Inferior parietal cortex (tissue), 1 donor: ENCODE data around the gene ZDHHC23.

Experiments
- DNase-seq: peaks from one replicate; pipeline ENCODE4 v3.0.0-alpha.2; 2016; ENCODE audit errors: extremely low spot score

Gene ZDHHC23

GRCh38 chr3:113947372-113948014, at the start of gene ZDHHC23:
Gene ZDHHC23 (plus strand): TSS chr3:113948013. CDS start chr3:113948803, 790 bp downstream.
- DNase-seq: peak; percentile 28

GRCh38 chr3:113898892-113899291, 48.9 kb upstream of the ZDHHC23 start:
- no peak for DNase-seq

- DNase-seq: no peak
Measured at GRCh38 chr3:113906568-113907140, 41.2 kb upstream of the ZDHHC23 start.

- DNase-seq: no peak
Measured at GRCh38 chr3:113908133-113908532, 39.7 kb upstream of the ZDHHC23 start.

GRCh38 chr3:113910966-113911365, 36.8 kb upstream of the ZDHHC23 start:
- DNase-seq: no peak

GRCh38 chr3:113912552-113913236, 35.1 kb upstream of the ZDHHC23 start:
- DNase-seq: peak; percentile 58

GRCh38 chr3:113914646-113915045, 33.2 kb upstream of the ZDHHC23 start:
- no peak for DNase-seq

GRCh38 chr3:113927556-113927955, 20.3 kb upstream of the ZDHHC23 start:
- DNase-seq: no peak

- DNase-seq: no peak
Measured at GRCh38 chr3:113946831-113947230, 982 bp upstream of the ZDHHC23 start.

GRCh38 chr3:113948015-113948917, 453 bp downstream of the ZDHHC23 start:
- DNase-seq: no peak

GRCh38 chr3:113952921-113953320, 5.1 kb downstream of the ZDHHC23 start:
- DNase-seq: no peak

- DNase-seq: no peak
Measured at GRCh38 chr3:113953677-113954076, 5.9 kb downstream of the ZDHHC23 start.

GRCh38 chr3:113954091-113954685, 6.4 kb downstream of the ZDHHC23 start:
- peak; percentile 66 for DNase-seq

- no peak for DNase-seq
Measured at GRCh38 chr3:113963879-113964278, 16.1 kb downstream of the ZDHHC23 start.

- DNase-seq: no peak
Measured at GRCh38 chr3:113966172-113966571, 18.4 kb downstream of the ZDHHC23 start.

- no peak for DNase-seq
Measured at GRCh38 chr3:113968986-113969385, 21.2 kb downstream of the ZDHHC23 start.

GRCh38 chr3:113977822-113978221, 30.0 kb downstream of the ZDHHC23 start:
- no peak for DNase-seq

- no peak for DNase-seq
Measured at GRCh38 chr3:113979916-113980315, 32.1 kb downstream of the ZDHHC23 start.

GRCh38 chr3:113981803-113982202, 34.0 kb downstream of the ZDHHC23 start:
- DNase-seq: no peak

- DNase-seq: no peak
Measured at GRCh38 chr3:113983544-113983943, 35.7 kb downstream of the ZDHHC23 start.

- no peak for DNase-seq
Measured at GRCh38 chr3:113985541-113985940, 37.7 kb downstream of the ZDHHC23 start.

GRCh38 chr3:114005481-114005880, 57.7 kb downstream of the ZDHHC23 start:
- DNase-seq: no peak
